OCI-LY7 (cell line): ENCODE results near the gene COL25A1.

Experiments
- CTCF ChIP-seq: fragments of 200-600 bp; sonication (generic); conservative IDR thresholded peaks from 2 replicates; pipeline ENCODE4 v1.5.1; 2014; ENCODE audit warnings: mild to moderate bottlenecking, antibody characterized with exemption, low read length, moderate library complexity, mixed read lengths
- EZH2phosphoT487 ChIP-seq: fragments of 200-600 bp; sonication (generic); IDR thresholded peaks from 2 replicates; pipeline ENCODE4 v1.6.1; 2018; ENCODE audit warnings: low read depth, borderline replicate concordance, mild to moderate bottlenecking, mixed run types, antibody characterized with exemption, low read length, moderate library complexity, mixed read lengths

DNA sequence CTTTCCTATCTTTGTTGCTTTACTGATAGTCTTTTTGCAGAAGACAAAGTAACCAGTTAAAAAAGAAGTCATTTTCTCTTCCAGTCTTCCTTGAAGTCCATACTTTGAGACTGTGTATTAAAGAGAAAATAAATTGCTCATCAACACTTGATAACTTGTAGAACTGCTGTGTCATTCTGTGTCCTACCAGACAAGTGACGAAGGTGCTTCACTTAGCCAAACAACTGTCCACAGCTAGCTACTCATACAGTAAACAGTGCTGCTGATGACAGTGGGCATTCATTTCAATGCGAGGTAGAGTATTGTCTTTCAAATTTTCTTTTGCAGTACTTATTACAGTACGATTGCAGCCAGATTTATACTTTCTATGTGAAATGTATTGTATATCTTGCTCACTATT lies 11.5 kb downstream of the COL25A1 start:
- TF ChIP-seq CTCF (no peak), EZH2phosphoT487 (no peak)
